GM12801 (cell line): ENCODE data around the gene SLC7A14.

Experiments
- TF ChIP-seq, protein P1 (sequence below): IDR thresholded peaks from one replicate; pipeline ENCODE4 v1.5.1; 2011; ENCODE audit warnings: control low read depth; ENCODE audit not compliant: insufficient read length; ENCODE audit errors: extremely low read depth

SLC7A14 gene

DNA sequence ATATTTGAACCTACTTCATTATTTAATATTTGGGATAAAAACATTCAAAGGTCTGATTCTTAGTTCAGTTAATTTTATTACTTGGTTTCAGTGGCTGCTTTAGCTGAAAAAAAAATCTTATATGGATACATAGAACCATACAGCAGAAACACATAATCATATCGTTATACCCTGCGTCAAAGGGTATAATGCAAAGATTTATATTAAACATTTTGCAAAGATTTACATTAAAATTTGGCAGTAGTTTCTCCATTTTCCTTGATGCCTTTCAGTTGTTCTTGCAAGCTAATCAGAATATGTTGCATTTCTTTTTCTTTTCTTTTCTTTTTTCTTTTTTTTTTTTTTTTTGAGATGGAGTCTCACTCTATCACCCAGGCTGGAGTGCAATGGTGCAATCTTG, 135.8 kb downstream of the SLC7A14 start:
- TF ChIP-seq, protein P1, sequence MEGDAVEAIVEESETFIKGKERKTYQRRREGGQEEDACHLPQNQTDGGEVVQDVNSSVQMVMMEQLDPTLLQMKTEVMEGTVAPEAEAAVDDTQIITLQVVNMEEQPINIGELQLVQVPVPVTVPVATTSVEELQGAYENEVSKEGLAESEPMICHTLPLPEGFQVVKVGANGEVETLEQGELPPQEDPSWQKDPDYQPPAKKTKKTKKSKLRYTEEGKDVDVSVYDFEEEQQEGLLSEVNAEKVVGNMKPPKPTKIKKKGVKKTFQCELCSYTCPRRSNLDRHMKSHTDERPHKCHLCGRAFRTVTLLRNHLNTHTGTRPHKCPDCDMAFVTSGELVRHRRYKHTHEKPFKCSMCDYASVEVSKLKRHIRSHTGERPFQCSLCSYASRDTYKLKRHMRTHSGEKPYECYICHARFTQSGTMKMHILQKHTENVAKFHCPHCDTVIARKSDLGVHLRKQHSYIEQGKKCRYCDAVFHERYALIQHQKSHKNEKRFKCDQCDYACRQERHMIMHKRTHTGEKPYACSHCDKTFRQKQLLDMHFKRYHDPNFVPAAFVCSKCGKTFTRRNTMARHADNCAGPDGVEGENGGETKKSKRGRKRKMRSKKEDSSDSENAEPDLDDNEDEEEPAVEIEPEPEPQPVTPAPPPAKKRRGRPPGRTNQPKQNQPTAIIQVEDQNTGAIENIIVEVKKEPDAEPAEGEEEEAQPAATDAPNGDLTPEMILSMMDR, result no peak

DNA sequence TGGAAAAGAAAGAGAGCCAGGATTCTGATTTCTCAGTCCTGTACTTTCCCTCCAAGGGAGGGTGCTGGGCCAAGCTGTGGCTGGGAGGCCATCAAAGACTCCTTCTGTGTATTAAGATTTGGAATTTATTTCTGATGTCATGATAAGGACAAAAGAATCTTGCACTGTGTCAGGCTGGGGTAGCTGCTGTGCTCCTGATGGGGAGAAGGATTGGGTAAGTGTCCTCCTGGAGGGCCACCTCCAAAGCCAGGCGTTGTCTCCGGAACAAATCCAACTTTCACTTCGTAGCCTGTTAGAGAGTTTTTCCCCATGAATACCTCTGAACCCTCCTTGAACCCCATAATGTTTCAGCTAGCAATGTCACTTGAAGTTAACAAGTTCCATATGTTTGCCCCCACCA, 137.3 kb downstream of the SLC7A14 start:
- TF ChIP-seq, protein P1, result no peak

DNA sequence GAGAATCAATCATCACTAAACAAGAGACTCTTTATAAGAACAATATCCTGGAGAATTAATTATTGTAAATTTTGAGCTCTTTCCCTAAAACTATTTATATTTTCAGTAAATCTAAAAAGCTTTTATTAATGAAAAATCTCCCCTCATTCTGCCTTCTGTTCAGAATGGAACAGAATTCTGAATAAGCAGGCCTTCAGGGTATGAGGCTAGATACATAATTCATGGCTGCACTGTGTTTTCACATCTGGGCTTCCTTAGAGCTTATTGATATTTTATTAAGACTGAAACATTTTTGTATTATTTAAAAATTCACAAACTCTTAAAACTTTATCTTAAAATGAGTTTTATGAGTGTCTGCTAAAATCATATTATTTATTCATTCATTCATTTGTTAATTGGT, 142.4 kb downstream of the SLC7A14 start:
- TF ChIP-seq, protein P1, result no peak

DNA sequence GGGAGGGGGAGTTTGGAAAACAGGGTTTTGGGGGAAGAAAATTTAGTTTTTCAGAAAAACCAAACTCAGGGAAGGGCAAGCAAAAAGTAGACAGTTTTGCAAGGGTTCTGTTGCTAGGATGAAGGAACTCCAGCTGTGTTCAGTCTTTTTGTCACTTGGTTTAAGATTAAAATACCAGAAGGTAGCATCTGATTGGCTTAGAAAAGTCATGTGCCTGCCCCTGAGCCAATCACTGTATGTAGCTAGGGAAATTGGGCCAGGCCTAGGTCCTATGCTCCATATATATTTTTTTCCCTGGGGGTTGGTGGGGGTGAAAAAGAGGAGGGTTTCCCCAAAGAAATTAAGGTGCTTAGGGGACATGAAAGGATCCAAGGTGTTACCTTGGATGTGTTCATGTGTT, 142.9 kb downstream of the SLC7A14 start:
- TF ChIP-seq, protein P1, result no peak

DNA sequence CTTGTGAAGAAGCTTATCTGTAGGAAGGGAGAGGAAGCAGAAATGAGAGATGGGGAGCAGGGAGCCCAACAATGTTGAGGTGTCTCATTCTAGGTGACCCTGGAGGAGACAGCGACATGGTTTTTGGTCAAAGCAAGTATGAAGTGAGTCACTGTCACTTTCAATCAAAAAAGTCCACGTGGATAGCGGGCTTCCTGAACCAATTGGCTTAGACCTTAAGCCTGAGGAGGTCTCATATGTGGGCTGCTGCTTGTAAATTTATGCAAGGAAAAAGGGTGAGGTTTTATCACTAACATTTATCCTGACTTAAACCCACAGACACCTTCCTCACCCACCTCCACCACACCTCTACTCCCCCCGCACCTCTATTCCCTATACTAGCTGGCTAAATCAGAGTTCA, 144.5 kb downstream of the SLC7A14 start:
- TF ChIP-seq, protein P1, result no peak

DNA sequence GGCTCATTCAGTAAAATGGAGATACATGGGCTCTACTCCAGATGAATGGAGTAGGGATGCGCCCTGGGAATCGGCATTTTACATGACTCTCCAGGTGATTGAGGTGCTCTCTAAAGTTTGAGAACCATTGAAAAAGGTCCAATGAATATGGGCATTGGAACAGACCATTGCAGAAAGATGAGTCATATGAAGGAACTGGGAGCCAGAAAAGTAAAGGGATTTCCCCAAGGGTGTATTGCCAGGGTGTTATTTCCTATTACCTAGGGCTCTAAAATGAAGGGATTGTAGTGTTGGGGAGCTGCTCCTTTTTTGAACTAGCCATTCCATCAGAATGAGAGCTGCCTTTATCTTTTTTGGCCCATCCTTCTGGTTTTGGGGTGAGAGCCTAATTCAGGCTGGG, 145.5 kb downstream of the SLC7A14 start:
- TF ChIP-seq, protein P1, result no peak

DNA sequence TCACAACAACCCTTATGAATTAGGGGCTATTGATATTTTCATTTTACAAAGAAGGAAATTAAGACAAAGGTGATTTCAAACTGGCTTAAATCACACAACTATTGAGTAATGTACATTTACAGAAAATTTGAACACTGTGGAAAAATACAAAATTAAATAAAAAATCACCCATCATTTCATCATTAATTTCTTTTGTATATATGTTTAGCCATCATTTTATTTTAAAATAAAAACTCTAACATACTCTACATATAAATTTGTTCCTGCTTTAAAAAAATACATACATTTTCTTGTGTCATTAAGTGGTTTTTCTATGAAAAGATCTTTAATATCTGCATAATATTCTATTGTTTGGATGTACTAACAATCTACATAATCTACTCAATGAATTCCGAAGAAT, 147.0 kb downstream of the SLC7A14 start:
- TF ChIP-seq, protein P1, result no peak
